DOHH2 (cell line): Measurements from ENCODE around the gene HTRA2.

Experiments used
- H3F3A ChIP-seq: fragments of 200-600 bp; sonication (generic), shearing (Covaris generic); 2 replicates; pipeline ENCODE4 v1.6.0; 2016; ENCODE audit warnings: antibody characterized with exemption, mild to moderate bottlenecking; ENCODE audit not compliant: control insufficient read depth, insufficient read depth
- H3K27ac ChIP-seq: fragments of 200-600 bp; sonication (generic); 2 replicates; pipeline ENCODE4 v1.5.1; 2014; ENCODE audit warnings: low read depth, mild to moderate bottlenecking, low read length, moderate library complexity
- H3K27me3 ChIP-seq: fragments of 200-600 bp; sonication (generic); 2 replicates; pipeline ENCODE4 v1.6.1; 2014; ENCODE audit warnings: mild to moderate bottlenecking, low read length, mixed read lengths; ENCODE audit not compliant: control insufficient read depth
- H3K36me3 ChIP-seq: fragments of 200-600 bp; sonication (generic); 2 replicates; pipeline ENCODE4 v1.6.1; 2014; ENCODE audit warnings: mild to moderate bottlenecking, low read length, moderate library complexity, mixed read lengths; ENCODE audit not compliant: control insufficient read depth
- H3K4me1 ChIP-seq: fragments of 200-600 bp; sonication (generic); 2 replicates; pipeline ENCODE4 v1.6.1; 2014; ENCODE audit warnings: mild to moderate bottlenecking, low read length, mixed read lengths; ENCODE audit not compliant: control insufficient read depth
- H3K4me2 ChIP-seq: fragments of 200-600 bp; sonication (generic); 2 replicates; pipeline ENCODE4 v1.6.0; 2014; ENCODE audit warnings: mild to moderate bottlenecking, low read length, moderate library complexity
- H3K4me3 ChIP-seq: fragments of 200-600 bp; sonication (generic); 2 replicates; pipeline ENCODE4 v1.5.1; 2014; ENCODE audit warnings: mild to moderate bottlenecking, low read length, mixed read lengths
- H3K79me2 ChIP-seq: fragments of 200-600 bp; sonication (generic); 2 replicates; pipeline ENCODE4 v1.6.1; 2014; ENCODE audit warnings: mild to moderate bottlenecking, low read length, mixed read lengths; ENCODE audit not compliant: control insufficient read depth
- H3K9me2 ChIP-seq: fragments of 200-600 bp; sonication (generic); replicated peaks from 2 replicates; pipeline ENCODE4 v1.6.1; 2014; ENCODE audit warnings: mild to moderate bottlenecking, low read length, mixed read lengths; ENCODE audit not compliant: control insufficient read depth
- H3K9me3 ChIP-seq: fragments of 200-600 bp; sonication (generic); 2 replicates; pipeline ENCODE4 v1.6.1; 2014; ENCODE audit warnings: antibody characterized with exemption, low read length, mixed read lengths; ENCODE audit not compliant: control insufficient read depth, insufficient read depth
- H4K20me1 ChIP-seq: fragments of 200-600 bp; sonication (generic); 2 replicates; pipeline ENCODE4 v1.6.0; 2014; ENCODE audit warnings: low read depth, mild to moderate bottlenecking, antibody characterized with exemption, low read length, moderate library complexity; ENCODE audit not compliant: control insufficient read depth, insufficient read depth
- CTCF ChIP-seq: fragments of 200-600 bp; sonication (generic); IDR thresholded peaks from one replicate; pipeline ENCODE4 v1.5.1; 2014; ENCODE audit warnings: antibody characterized with exemption, mild to moderate bottlenecking, low read depth, low read length; ENCODE audit not compliant: poor library complexity, severe bottlenecking
- EZH2phosphoT487 ChIP-seq: fragments of 200-600 bp; sonication (generic); IDR thresholded peaks from 2 replicates; pipeline ENCODE4 v1.6.1; 2017; ENCODE audit warnings: borderline replicate concordance, mild to moderate bottlenecking, antibody characterized with exemption, low read length, moderate library complexity, mixed read lengths

Gene HTRA2

GRCh38 chr2:74522516-74522915 is 7.2 kb upstream of the HTRA2 start:
- Histone ChIP-seq H3K4me1 (peaks cover 15% of the 10 kb centered on the region), H4K20me1 (no peaks in the 10 kb centered on the region), H3K27me3 (peaks cover 10% of the 10 kb centered on the region), H3K4me2 (no peak overlapping the region), H3K9me3 (no peaks in the 10 kb centered on the region), H3F3A (peaks cover 4% of the 10 kb centered on the region), H3K36me3 (peaks cover 26% of the 10 kb centered on the region), H3K4me3 (no peak overlapping the region), H3K27ac (no peak overlapping the region), H3K79me2 (peaks cover 8% of the 10 kb centered on the region), H3K9me2 (no peaks in the 10 kb centered on the region)
- TF ChIP-seq CTCF (no peak), EZH2phosphoT487 (no peak)

- H3K9me2 ChIP-seq: no peaks in the 10 kb centered on the region
- no peaks in the 10 kb centered on the region for H3K27me3 ChIP-seq
- H3K79me2 ChIP-seq: peaks cover 23% of the 10 kb centered on the region
- no peak overlapping the region for H3K4me2 ChIP-seq
- H3K4me3 ChIP-seq: no peak overlapping the region
- no peak for TF ChIP-seq CTCF
- peaks cover 40% of the 10 kb centered on the region for H3K36me3 ChIP-seq
- no peak overlapping the region for H3K27ac ChIP-seq
- peaks cover 27% of the 10 kb centered on the region for H3K4me1 ChIP-seq
- H3F3A ChIP-seq: peaks cover 4% of the 10 kb centered on the region
- H4K20me1 ChIP-seq: no peaks in the 10 kb centered on the region
- no peaks in the 10 kb centered on the region for H3K9me3 ChIP-seq
Measured at GRCh38 chr2:74524005-74524404, 5.7 kb upstream of the HTRA2 start.

GRCh38 chr2:74524955-74525716 is 4.6 kb upstream of the HTRA2 start:
- Histone ChIP-seq H3K4me1 (peaks cover 27% of the 10 kb centered on the region), H3K9me2 (no peaks in the 10 kb centered on the region), H3K79me2 (peaks cover 34% of the 10 kb centered on the region), H3K27ac (no peak overlapping the region), H3K36me3 (peaks cover 44% of the 10 kb centered on the region), H3F3A (peaks cover 4% of the 10 kb centered on the region), H3K4me3 (no peak overlapping the region), H4K20me1 (no peaks in the 10 kb centered on the region), H3K4me2 (no peak overlapping the region), H3K27me3 (no peaks in the 10 kb centered on the region), H3K9me3 (no peaks in the 10 kb centered on the region)
- TF ChIP-seq CTCF (no peak), EZH2phosphoT487 (no peak)
